RWPE2 (cell line): ENCODE measurements around the gene KCTD8.

Experiments
- ATAC-seq: fragments of 200-7000 bp; cut with Tn5 transposase; 3 replicates; pipeline ENCODE4 v1.9.1; 2021; ENCODE audit warnings: low read depth
- DNase-seq: peaks from one replicate; pipeline ENCODE4 v3.0.0-alpha.2; 2020; ENCODE audit warnings: low spot score
- H3K27ac ChIP-seq: fragments of 450-650 bp; 2 replicates; pipeline ENCODE4 v1.5.1; 2017; ENCODE audit warnings: mild to moderate bottlenecking; ENCODE audit not compliant: poor library complexity, severe bottlenecking
- H3K27me3 ChIP-seq: fragments of 250-450 bp; sonication (Bioruptor Pico); 2 replicates; pipeline ENCODE4 v1.5.1; 2021; ENCODE audit warnings: mild to moderate bottlenecking, moderate library complexity; ENCODE audit not compliant: insufficient read depth, poor library complexity, severe bottlenecking
- H3K36me3 ChIP-seq: fragments of 250-450 bp; sonication (Bioruptor Pico); 2 replicates; pipeline ENCODE4 v1.5.1; 2020; ENCODE audit warnings: low read depth, mild to moderate bottlenecking, moderate library complexity
- H3K4me1 ChIP-seq: fragments of 250-450 bp; sonication (Bioruptor Pico); 2 replicates; pipeline ENCODE4 v1.5.1; 2021; ENCODE audit warnings: mild to moderate bottlenecking, moderate library complexity; ENCODE audit not compliant: insufficient read depth, poor library complexity, severe bottlenecking
- H3K4me3 ChIP-seq: fragments of 250-450 bp; sonication (Bioruptor Pico); 2 replicates; pipeline ENCODE4 v1.5.1; 2021; ENCODE audit warnings: mild to moderate bottlenecking, moderate library complexity; ENCODE audit not compliant: severe bottlenecking
- H3K9me3 ChIP-seq: fragments of 250-450 bp; sonication (Bioruptor Pico); 2 replicates; pipeline ENCODE4 v1.5.1; 2021; ENCODE audit warnings: mild to moderate bottlenecking, moderate library complexity; ENCODE audit not compliant: severe bottlenecking
- TF ChIP-seq, protein P1 (sequence below): fragments of 450-650 bp; IDR thresholded peaks from one replicate; pipeline ENCODE4 v1.5.1; 2017; ENCODE audit warnings: mild to moderate bottlenecking, moderate library complexity; ENCODE audit not compliant: poor library complexity, severe bottlenecking

Gene KCTD8

DNA sequence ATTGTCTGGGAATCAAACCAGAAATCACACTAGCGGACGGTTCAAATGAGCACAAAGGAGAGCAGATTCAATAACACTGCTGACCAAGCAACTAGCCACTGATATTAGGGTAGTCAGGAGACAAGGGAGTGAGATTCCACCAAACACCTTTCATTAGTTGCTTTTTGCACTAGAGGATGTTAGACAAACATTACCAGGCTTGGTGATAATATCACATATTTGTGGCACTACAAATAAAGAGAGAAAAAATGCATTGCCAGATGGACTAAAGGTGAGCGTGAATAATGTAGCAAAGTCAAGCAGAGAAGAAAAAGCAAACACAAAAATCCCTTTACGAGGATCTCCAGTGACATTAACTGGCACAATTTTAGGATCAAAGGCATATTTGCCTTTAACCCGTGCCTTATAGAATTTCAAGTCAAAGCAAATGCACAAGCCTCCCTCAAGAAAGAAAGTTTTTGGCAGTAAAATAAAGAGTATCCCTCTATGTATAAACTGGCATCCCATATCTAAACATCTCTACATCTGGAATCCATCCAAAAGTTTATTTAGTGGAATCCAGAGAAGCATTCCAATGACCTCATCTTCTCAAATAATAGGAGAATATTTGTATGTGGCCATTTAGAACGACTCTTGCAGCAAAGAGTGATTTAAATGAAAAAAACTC lies 290.9 kb downstream of the KCTD8 start:
- peak overlapping the region; percentile 48 for H3K27ac ChIP-seq
- DNase-seq: no peak
- H3K4me1 ChIP-seq: peaks cover 29% of the 10 kb centered on the region
- H3K9me3 ChIP-seq: no peaks in the 10 kb centered on the region
- peak; percentile 75 for ATAC-seq
- no peaks in the 10 kb centered on the region for H3K27me3 ChIP-seq
- TF ChIP-seq, protein P1, sequence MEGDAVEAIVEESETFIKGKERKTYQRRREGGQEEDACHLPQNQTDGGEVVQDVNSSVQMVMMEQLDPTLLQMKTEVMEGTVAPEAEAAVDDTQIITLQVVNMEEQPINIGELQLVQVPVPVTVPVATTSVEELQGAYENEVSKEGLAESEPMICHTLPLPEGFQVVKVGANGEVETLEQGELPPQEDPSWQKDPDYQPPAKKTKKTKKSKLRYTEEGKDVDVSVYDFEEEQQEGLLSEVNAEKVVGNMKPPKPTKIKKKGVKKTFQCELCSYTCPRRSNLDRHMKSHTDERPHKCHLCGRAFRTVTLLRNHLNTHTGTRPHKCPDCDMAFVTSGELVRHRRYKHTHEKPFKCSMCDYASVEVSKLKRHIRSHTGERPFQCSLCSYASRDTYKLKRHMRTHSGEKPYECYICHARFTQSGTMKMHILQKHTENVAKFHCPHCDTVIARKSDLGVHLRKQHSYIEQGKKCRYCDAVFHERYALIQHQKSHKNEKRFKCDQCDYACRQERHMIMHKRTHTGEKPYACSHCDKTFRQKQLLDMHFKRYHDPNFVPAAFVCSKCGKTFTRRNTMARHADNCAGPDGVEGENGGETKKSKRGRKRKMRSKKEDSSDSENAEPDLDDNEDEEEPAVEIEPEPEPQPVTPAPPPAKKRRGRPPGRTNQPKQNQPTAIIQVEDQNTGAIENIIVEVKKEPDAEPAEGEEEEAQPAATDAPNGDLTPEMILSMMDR: no peak
- H3K36me3 ChIP-seq: no peaks in the 10 kb centered on the region
- no peak overlapping the region for H3K4me3 ChIP-seq

- Histone ChIP-seq H3K4me3 (no peak overlapping the region), H3K27me3 (no peaks in the 10 kb centered on the region), H3K27ac (peak overlapping the region; percentile 81), H3K36me3 (no peaks in the 10 kb centered on the region), H3K9me3 (no peaks in the 10 kb centered on the region), H3K4me1 (peaks cover 48% of the 10 kb centered on the region)
- DNase-seq (no peak), ATAC-seq (peak; percentile 89)
- TF ChIP-seq, protein P1: no peak
These were observed 298.5 kb downstream of the KCTD8 start for GRCh38 chr4:44150091-44150576.

GRCh38 chr4:44149282-44149681 lies 299.3 kb downstream of the KCTD8 start:
- H3K27me3 ChIP-seq: no peaks in the 10 kb centered on the region
- ATAC-seq: no peak
- no peak overlapping the region for H3K4me3 ChIP-seq
- H3K36me3 ChIP-seq: no peaks in the 10 kb centered on the region
- TF ChIP-seq, protein P1: no peak
- H3K9me3 ChIP-seq: no peaks in the 10 kb centered on the region
- DNase-seq: no peak
- H3K27ac ChIP-seq: peak overlapping the region; percentile 81
- peaks cover 48% of the 10 kb centered on the region for H3K4me1 ChIP-seq

GRCh38 chr4:44147571-44148075 lies 301.0 kb downstream of the KCTD8 start:
- Histone ChIP-seq H3K4me3 (no peak overlapping the region), H3K27me3 (no peaks in the 10 kb centered on the region), H3K9me3 (no peaks in the 10 kb centered on the region), H3K4me1 (peaks cover 48% of the 10 kb centered on the region), H3K36me3 (no peaks in the 10 kb centered on the region), H3K27ac (peak overlapping the region; percentile 88)
- TF ChIP-seq, protein P1: no peak
- DNase-seq: no peak
- ATAC-seq: no peak

- Histone ChIP-seq H3K9me3 (no peaks in the 10 kb centered on the region), H3K27me3 (no peaks in the 10 kb centered on the region), H3K4me3 (no peak overlapping the region), H3K4me1 (peaks cover 42% of the 10 kb centered on the region), H3K27ac (peak overlapping the region; percentile 88), H3K36me3 (no peaks in the 10 kb centered on the region)
- ATAC-seq (no peak), DNase-seq (no peak)
- TF ChIP-seq, protein P1: no peak
These were observed 302.1 kb downstream of the KCTD8 start for GRCh38 chr4:44146516-44146915.
